Measurements from ENCODE around the gene STX2.

- no peak for TF ChIP-seq SMC3 (IDR thresholded peaks at IDR 0.05; ENCODE audit: borderline replicate concordance, low read length)
- TF ChIP-seq, protein P1, sequence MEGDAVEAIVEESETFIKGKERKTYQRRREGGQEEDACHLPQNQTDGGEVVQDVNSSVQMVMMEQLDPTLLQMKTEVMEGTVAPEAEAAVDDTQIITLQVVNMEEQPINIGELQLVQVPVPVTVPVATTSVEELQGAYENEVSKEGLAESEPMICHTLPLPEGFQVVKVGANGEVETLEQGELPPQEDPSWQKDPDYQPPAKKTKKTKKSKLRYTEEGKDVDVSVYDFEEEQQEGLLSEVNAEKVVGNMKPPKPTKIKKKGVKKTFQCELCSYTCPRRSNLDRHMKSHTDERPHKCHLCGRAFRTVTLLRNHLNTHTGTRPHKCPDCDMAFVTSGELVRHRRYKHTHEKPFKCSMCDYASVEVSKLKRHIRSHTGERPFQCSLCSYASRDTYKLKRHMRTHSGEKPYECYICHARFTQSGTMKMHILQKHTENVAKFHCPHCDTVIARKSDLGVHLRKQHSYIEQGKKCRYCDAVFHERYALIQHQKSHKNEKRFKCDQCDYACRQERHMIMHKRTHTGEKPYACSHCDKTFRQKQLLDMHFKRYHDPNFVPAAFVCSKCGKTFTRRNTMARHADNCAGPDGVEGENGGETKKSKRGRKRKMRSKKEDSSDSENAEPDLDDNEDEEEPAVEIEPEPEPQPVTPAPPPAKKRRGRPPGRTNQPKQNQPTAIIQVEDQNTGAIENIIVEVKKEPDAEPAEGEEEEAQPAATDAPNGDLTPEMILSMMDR (IDR thresholded peaks at IDR 0.05 in 2 of 3, conservative IDR thresholded peaks at IDR 0.05 in 1 of 3; ENCODE audit: control insufficient read depth in 2 of 3, extremely low read depth in 1 of 3, insufficient read depth in 1 of 3, low read depth in 3 of 3, low read length in 3 of 3): no peak
- TF ChIP-seq, protein P2, sequence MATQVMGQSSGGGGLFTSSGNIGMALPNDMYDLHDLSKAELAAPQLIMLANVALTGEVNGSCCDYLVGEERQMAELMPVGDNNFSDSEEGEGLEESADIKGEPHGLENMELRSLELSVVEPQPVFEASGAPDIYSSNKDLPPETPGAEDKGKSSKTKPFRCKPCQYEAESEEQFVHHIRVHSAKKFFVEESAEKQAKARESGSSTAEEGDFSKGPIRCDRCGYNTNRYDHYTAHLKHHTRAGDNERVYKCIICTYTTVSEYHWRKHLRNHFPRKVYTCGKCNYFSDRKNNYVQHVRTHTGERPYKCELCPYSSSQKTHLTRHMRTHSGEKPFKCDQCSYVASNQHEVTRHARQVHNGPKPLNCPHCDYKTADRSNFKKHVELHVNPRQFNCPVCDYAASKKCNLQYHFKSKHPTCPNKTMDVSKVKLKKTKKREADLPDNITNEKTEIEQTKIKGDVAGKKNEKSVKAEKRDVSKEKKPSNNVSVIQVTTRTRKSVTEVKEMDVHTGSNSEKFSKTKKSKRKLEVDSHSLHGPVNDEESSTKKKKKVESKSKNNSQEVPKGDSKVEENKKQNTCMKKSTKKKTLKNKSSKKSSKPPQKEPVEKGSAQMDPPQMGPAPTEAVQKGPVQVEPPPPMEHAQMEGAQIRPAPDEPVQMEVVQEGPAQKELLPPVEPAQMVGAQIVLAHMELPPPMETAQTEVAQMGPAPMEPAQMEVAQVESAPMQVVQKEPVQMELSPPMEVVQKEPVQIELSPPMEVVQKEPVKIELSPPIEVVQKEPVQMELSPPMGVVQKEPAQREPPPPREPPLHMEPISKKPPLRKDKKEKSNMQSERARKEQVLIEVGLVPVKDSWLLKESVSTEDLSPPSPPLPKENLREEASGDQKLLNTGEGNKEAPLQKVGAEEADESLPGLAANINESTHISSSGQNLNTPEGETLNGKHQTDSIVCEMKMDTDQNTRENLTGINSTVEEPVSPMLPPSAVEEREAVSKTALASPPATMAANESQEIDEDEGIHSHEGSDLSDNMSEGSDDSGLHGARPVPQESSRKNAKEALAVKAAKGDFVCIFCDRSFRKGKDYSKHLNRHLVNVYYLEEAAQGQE (IDR thresholded peaks at IDR 0.05; ENCODE audit: low read depth, low read length): no peak
- no peak for TF ChIP-seq FOS (IDR thresholded peaks at IDR 0.05; ENCODE audit: borderline replicate concordance, extremely low read depth, insufficient read length)
- no peak for TF ChIP-seq NR2C2 (IDR thresholded peaks at IDR 0.05; ENCODE audit: borderline replicate concordance, control insufficient read depth, insufficient read length, low read depth)
- no peak for TF ChIP-seq LARP7 (IDR thresholded peaks at IDR 0.05)
- TF ChIP-seq, protein P3, sequence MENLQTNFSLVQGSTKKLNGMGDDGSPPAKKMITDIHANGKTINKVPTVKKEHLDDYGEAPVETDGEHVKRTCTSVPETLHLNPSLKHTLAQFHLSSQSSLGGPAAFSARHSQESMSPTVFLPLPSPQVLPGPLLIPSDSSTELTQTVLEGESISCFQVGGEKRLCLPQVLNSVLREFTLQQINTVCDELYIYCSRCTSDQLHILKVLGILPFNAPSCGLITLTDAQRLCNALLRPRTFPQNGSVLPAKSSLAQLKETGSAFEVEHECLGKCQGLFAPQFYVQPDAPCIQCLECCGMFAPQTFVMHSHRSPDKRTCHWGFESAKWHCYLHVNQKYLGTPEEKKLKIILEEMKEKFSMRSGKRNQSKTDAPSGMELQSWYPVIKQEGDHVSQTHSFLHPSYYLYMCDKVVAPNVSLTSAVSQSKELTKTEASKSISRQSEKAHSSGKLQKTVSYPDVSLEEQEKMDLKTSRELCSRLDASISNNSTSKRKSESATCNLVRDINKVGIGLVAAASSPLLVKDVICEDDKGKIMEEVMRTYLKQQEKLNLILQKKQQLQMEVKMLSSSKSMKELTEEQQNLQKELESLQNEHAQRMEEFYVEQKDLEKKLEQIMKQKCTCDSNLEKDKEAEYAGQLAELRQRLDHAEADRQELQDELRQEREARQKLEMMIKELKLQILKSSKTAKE (IDR thresholded peaks at IDR 0.05; ENCODE audit: low read depth, poor library complexity, severe bottlenecking): no peak
- TF ChIP-seq HDAC2 (IDR thresholded peaks at IDR 0.05): no peak
Measured at GRCh38 chr12:130835011-130835410, 4.0 kb downstream of the STX2 start.

All from GM12878 (cell line).